Astrocyte (in vitro differentiated cells and primary cell): Measurements from ENCODE around the gene CLEC3B.

Experiments used
- EZH2 ChIP-seq: IDR thresholded peaks from 2 replicates; pipeline ENCODE4 v1.6.1; 2012; ENCODE audit warnings: mild to moderate bottlenecking, low read length, inconsistent platforms; ENCODE audit not compliant: insufficient read depth
- TF ChIP-seq, protein P1 (sequence below): IDR thresholded peaks from 2 replicates; pipeline ENCODE4 v1.5.1; 2011; ENCODE audit warnings: low read depth, mild to moderate bottlenecking, inconsistent platforms, low read length, moderate library complexity; ENCODE audit not compliant: insufficient read depth

DNA sequence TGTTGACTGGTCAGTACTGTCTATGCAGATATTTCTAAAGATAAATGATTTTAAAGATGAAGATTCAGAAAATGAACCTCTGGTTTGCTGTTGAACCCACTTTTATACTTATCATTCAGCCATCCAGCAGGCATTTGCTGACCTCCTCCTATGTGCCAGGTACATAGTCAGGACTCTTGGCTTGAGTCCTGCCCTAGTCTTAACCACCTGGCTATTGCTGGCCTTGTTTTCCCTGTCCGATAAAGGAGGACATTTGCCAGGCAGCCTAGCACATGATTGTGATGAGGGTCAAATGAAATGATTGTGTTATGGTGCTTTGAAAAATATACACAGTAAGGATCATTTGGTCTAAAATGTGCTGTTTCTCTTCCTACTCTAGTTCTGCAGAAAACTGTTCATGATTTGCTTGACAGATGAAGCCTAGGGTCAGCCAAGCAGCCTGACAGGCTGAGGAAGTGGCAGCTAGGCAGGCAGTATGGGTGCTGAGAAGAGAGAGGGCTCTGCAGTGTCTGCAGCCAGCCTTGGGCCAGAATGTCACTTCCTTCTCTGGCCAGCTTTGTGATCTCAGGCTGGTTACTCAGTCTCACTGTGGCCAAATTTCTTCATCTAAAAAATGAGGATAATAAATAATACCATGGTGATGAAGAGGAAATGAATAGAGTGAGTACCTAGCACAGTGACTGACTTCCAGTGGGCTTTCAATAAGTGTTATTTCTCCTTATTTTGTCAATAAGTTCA, 36.3 kb upstream of the CLEC3B start:
- TF ChIP-seq, protein P1, sequence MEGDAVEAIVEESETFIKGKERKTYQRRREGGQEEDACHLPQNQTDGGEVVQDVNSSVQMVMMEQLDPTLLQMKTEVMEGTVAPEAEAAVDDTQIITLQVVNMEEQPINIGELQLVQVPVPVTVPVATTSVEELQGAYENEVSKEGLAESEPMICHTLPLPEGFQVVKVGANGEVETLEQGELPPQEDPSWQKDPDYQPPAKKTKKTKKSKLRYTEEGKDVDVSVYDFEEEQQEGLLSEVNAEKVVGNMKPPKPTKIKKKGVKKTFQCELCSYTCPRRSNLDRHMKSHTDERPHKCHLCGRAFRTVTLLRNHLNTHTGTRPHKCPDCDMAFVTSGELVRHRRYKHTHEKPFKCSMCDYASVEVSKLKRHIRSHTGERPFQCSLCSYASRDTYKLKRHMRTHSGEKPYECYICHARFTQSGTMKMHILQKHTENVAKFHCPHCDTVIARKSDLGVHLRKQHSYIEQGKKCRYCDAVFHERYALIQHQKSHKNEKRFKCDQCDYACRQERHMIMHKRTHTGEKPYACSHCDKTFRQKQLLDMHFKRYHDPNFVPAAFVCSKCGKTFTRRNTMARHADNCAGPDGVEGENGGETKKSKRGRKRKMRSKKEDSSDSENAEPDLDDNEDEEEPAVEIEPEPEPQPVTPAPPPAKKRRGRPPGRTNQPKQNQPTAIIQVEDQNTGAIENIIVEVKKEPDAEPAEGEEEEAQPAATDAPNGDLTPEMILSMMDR, result no peak
- no peak for TF ChIP-seq EZH2
